Choroid plexus epithelial cell (primary cell): Measurements from ENCODE around the gene RHOH.
"Not testable (repeated sequence)": the region's sequence is repeated elsewhere in the genome, so short reads cannot be mapped to it uniquely, and the experiment has no call there.

Source experiments
- DNase-seq: peaks from one replicate; pipeline ENCODE4 v3.0.0-alpha.2; 2010; ENCODE audit warnings: low read depth
- H3K4me3 ChIP-seq: 2 replicates; pipeline ENCODE4 v1.5.1; 2011; ENCODE audit warnings: low read depth, mild to moderate bottlenecking, control low read depth, low read length, moderate library complexity
- TF ChIP-seq, protein P1 (sequence below): conservative IDR thresholded peaks from 2 replicates; pipeline ENCODE4 v1.5.1; 2011; ENCODE audit warnings: low read depth, mild to moderate bottlenecking, control low read depth, inconsistent platforms, low read length, moderate library complexity

RHOH gene, protein sequence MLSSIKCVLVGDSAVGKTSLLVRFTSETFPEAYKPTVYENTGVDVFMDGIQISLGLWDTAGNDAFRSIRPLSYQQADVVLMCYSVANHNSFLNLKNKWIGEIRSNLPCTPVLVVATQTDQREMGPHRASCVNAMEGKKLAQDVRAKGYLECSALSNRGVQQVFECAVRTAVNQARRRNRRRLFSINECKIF

DNA sequence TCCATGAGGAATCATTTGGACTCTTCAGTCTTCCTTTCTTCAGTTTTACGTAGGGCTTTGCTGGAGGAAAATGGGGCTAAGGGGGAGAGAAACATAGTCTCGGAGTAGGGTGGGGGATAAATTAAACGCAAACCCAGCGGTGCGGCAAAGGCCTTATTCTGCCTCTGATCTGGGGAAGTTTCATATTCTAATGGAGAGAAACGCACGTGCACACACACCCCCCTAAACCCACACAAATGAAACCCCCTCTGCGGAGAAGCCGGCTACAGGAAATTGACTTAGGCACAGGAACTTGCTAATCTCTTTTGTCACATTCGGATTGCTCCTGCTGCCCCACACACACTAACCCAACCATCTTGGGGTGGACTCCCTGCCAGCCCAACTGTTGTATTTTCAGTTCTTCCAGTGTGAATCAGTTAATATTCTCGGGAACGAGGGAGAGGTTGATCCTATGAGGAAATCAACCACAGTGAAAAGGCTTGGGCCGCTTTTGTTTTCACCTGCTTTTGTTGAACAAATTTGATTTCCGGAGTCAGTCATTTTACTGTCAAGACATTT, at the start of gene RHOH:
Gene RHOH, plus strand, starts transcription at position 308 of the 558 bp plus-strand sequence. CDS start 46,356 bp downstream, outside the sequence.
- no peak within 1 kb of the TSS for H3K4me3 ChIP-seq
- TF ChIP-seq, protein P1, sequence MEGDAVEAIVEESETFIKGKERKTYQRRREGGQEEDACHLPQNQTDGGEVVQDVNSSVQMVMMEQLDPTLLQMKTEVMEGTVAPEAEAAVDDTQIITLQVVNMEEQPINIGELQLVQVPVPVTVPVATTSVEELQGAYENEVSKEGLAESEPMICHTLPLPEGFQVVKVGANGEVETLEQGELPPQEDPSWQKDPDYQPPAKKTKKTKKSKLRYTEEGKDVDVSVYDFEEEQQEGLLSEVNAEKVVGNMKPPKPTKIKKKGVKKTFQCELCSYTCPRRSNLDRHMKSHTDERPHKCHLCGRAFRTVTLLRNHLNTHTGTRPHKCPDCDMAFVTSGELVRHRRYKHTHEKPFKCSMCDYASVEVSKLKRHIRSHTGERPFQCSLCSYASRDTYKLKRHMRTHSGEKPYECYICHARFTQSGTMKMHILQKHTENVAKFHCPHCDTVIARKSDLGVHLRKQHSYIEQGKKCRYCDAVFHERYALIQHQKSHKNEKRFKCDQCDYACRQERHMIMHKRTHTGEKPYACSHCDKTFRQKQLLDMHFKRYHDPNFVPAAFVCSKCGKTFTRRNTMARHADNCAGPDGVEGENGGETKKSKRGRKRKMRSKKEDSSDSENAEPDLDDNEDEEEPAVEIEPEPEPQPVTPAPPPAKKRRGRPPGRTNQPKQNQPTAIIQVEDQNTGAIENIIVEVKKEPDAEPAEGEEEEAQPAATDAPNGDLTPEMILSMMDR, result no peak
- DNase-seq, result no peak

- not testable (repeated sequence) for DNase-seq, H3K4me3 ChIP-seq
Measured at GRCh38 chr4:40147490-40147889, 49.3 kb upstream of the RHOH start.

GRCh38 chr4:40149960-40150385, 46.9 kb upstream of the RHOH start:
- peak; percentile 85 for DNase-seq

GRCh38 chr4:40150932-40151331, 45.9 kb upstream of the RHOH start:
- TF ChIP-seq, protein P1, result no peak
- no peak for DNase-seq
- H3K4me3 ChIP-seq, result no peak overlapping the region

More at GRCh38 chr4:40149960-40150385, 46.9 kb upstream of the RHOH start:
- TF ChIP-seq, protein P1, result peak; percentile 82
- H3K4me3 ChIP-seq, result no peak overlapping the region

DNA sequence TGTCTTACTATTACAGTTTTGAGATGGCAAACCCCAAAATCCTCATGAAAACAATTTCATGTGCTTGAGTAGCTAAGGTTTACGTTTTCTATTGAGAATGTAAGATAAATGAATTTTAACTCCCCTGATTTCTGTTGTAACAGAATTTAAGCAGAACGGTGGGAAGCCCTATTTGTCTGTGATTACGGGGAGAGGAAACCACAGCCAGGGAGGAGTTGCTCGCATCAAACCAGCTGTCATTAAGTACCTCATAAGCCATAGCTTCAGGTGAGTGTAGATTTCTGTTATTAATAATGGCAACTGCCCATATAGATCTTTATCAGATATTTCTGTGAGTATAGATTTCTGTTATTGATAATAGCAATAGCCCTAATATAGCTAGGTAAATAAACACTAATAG, 44.2 kb upstream of the RHOH start:
- TF ChIP-seq, protein P1, result no peak
- no peak overlapping the region for H3K4me3 ChIP-seq
- DNase-seq, result no peak

- TF ChIP-seq, protein P1, result no peak
- H3K4me3 ChIP-seq, result no peak overlapping the region
- no peak for DNase-seq
Measured at GRCh38 chr4:40157436-40157835, 39.4 kb upstream of the RHOH start.

DNA sequence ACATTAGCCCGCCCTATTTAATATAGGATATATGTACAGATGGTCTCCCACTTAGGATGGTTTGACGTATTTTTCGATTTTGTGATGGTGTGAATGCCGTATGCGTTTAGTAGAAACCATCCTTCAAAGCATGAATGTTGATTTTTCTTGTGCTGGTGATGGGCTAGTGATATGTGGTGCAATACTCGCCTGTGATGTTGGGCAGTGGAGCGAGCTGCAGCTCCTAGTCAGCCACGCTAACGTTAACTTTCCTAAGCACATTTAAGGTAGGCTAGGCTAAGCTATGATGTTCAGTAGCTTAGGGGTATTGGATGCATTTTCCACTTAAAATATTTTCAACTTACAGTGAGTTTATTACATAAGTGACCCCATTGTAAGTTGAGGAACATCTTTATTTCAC, 36.6 kb upstream of the RHOH start:
- DNase-seq, result no peak
- TF ChIP-seq, protein P1, result no peak
- H3K4me3 ChIP-seq, result no peak overlapping the region
